HG03139 (cell line): ENCODE results near the gene CABP5.

ENCODE experiments used
- ATAC-seq: cut with Tn5 transposase; IDR thresholded peaks from one replicate; pipeline ENCODE4 v1.9.1; 2021; ENCODE audit not compliant: unreplicated experiment

The CABP5 gene

GRCh38 chr19:48033604-48034003 lies 10.3 kb downstream of the CABP5 start:
- ATAC-seq, result no peak

- no peak for ATAC-seq
These were observed 13.8 kb downstream of the CABP5 start for GRCh38 chr19:48030073-48030472.

DNA sequence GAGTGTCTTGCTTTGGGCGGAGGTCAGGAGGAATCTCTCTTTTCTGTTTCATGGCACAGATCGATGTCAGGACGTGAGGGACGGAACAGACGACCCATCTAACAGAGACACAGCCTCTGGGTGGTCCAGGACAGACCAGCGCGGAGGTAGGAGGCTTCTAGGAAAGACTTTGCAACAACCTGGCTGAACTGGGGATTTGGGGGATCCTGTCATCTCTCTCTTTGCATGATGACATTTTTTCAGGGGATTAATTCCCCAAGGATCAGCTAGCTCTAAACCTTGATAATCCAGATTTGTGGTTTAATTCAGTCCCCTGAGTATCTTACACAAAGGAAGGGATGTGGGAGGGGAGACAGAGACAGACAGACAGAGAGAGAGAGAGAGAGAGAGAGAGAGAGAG lies 14.4 kb downstream of the CABP5 start:
- ATAC-seq, result no peak

- ATAC-seq, result no peak
These were observed 18.4 kb downstream of the CABP5 start for GRCh38 chr19:48025480-48025879.

DNA sequence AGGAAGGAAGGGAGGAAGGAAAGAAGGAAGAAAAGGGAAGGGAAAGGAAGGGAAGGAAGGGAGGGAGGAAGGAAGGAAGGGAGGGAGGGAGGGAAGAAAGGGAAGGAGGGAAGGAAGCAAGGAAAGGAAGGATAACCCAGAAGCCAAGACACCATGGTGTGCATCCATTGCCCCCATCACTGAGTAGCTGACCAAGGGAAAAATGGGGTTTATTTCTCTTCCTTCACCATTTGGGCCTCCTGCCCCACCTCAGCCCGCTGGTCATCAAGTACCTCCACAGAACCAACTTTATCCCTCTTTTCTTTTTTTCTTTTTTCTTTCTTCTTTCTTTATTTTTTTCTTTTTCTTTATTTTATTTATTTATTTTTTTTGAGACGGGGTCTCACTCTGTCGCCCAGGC lies 20.4 kb downstream of the CABP5 start:
- no peak for ATAC-seq

DNA sequence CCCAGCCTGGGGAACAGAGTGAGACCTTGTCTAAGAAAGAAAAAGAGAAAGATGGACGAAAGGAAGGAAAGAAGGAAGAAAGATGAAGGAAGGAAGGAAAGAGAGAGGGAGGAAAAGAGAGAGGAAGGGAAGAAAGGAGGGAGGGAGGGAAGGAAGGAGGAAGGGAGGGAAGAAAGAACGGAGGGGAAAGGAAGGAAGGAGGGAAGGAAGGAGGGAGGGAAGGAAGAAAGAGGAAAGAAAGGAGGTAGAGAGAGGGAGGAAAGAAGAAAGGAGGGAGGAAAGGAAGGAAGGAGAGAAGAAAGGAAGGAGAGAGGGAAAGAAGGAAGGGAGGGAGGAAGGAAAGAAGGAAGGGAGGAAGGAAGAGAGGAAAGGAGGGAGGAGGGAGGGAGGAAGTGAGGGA lies 20.9 kb downstream of the CABP5 start:
- no peak for ATAC-seq

- ATAC-seq, result no peak
These were observed 23.2 kb downstream of the CABP5 start for GRCh38 chr19:48020686-48021085.

DNA sequence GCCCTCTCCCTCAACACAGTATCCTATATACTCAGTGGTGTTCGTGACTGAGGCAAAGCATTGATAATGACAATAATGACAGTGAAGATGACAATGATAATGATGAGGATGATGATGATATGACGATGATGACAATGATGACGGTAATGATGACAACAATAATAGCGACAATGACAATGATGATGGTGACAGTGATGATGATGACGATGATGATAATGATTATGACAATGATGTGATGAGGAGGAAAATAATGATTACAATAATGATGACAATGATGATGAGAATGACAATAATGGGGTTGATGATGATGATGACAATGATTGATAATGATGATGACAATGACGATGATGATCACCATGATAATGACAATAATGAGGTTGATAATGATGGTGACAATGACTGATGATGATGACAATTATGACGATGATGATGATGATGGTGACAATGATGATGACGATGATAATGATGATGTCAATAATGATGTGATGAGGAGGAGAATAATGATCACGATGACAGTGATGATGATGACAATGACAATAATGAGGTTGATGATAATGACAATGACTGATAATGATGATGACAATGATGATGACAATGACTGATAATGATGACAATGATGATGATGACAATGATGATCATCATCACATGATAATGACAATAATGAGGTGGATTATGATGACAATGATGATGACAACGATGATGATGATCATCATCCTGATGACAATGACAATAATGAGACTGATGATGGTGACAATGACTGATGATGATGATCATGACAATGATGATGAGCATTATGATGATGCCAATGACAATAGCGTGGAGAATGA lies 32.7 kb downstream of the CABP5 start:
- no peak for ATAC-seq

DNA sequence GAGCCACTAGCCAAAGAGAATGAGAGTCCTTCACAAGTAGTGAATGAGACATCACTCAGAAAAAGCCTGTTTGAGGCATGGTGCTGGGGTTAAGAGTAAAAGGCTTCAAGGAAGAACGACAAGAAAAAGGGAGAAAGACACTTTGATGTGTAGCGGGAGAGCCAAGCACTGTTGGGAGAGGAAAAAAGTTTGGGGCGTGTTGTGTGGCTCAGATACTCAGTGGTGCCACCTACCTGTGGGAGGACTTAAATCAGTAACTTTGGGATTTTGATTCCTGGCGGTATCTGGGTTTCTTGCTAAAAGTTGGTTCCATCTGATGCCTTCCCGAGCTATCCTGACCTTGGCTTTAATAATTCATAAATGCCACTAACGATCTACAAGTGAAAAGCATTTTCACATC lies 37.1 kb downstream of the CABP5 start:
- ATAC-seq, result no peak

DNA sequence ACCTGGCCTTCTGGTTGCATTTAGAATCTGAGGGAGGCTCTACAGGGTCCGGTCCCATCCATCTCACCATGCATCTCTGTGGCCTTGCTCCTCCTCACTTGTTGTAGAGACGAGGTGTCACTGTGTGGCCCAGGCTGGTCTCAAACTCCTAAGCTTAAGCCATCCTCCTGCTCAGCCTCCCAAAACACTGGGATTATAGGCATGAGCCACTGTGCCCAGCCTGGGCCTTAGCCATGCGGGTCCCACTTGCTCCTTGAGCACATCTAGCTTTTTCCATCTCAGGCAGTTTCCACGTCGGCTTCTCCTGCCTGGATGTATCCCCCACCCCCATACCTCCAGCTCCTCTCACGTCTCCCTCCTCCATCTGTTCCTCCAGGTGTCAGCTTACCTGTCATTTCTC lies 39.6 kb downstream of the CABP5 start:
- no peak for ATAC-seq

DNA sequence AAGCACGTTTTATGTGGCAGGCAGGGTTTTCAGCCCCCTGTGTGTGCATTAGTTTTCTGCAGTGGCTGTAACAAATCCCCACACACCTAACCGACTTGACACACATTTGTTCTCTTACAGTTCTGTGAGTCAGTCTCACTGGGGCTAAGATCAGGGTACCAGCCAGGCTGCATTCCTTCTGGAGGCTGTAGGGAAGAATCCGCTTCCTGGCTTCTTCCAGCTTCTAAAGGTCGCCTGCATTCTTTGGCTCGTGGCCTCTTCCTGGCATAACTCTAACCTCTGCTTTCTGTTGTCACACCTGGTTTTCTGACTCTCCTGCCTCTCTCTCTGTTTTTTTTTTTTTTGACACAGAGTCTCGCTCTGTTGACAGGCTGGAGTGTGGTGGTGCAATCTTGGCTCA lies 43.0 kb downstream of the CABP5 start:
- ATAC-seq, result no peak

- ATAC-seq, result no peak
These were observed 45.1 kb downstream of the CABP5 start for GRCh38 chr19:47998800-47999199.

- no peak for ATAC-seq
These were observed 47.6 kb downstream of the CABP5 start for GRCh38 chr19:47996230-47996727.

GRCh38 chr19:47994209-47994802 lies 49.6 kb downstream of the CABP5 start, which contains the start of gene ELSPBP1:
TSS of gene ELSPBP1 (plus strand) at chr19:47994632. CDS start at chr19:48008668, 14,036 bp downstream.
- no peak for ATAC-seq

DNA sequence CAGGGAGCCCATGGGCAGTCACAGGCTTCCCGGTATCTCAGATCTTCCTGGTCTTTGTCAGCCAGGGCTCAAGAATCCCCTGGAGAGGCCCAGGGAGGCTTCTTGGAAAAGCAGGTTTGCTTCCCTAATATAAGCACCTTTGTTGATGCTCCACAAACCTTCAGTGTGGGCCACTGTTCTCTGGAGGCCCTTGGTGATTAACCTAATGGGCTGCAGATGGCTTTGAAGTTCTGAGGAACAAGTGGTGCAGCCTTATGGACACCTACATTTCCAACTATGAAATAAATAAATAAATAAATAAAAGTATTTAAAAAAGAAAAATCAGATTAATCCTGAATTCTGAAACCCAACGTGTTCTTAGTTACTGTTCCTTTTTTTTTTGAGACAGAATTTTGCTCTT lies 51.8 kb downstream of the CABP5 start, which contains the start of gene BSPH1:
TSS of gene BSPH1 (minus strand) at position 101 of the 400 bp plus-strand sequence. CDS start at position 12, 89 bp downstream.
- ATAC-seq, result no peak

GRCh38 chr19:47991191-47991808 lies 52.6 kb downstream of the CABP5 start:
- ATAC-seq, result no peak
